ENCODE measurements around the gene IDH3B. TPM values are rescaled to one million over a fixed set of nuclear protein-coding genes. Genes with fewer than 3 reads are reported as not detected.

Gene IDH3B
- polyA plus RNA-seq, 1 experiment = 113 TPM

DNA sequence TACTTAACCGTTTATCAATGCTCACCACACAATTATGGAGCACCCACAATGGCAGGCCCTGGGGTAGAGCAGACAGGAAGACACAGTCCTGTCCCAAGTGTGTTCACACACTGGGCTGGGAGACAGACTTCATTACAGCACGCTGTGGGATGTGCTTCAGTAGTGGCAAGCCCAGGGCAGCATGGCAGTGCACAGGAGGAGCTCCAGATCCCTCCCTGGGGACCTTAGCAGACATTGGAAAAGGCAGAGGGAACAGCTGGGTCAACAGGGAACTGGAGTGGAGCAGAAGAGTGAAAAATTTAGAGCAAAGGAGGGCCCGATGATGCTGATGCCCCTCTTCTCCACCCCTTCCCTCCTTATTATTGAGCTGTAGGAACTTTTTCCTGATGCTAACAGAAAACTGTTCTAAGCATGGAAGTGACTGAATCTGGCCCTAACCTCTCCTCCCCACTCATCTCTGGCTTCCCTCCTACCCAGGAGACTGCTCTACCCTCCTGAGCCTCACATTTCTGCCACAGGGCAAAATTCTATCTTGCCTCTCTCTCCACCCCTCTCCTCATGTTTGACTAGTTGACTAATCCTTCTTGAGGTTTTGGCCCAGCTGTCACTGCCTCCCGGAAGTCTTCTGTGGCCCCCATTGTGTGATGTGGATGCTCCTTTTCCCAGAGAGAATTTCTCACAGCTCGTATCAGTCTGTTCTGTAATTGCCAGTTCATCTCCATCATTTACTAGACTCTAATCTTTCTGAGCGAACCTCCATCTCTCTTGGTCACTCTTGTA lies 52.9 kb downstream of the IDH3B start:
- H3K9me3 ChIP-seq (ENCODE audit: control insufficient read depth, insufficient read depth, low read length) = peaks cover 7% of the 10 kb centered on the region; the same call in 1 of the 2 replicates
- POLR2A ChIA-PET = no interaction called here
- peaks cover 14% of the 10 kb centered on the region for H3K27me3 ChIP-seq (ENCODE audit: control insufficient read depth, insufficient read depth, low read length)
- TF ChIP-seq, protein P1, sequence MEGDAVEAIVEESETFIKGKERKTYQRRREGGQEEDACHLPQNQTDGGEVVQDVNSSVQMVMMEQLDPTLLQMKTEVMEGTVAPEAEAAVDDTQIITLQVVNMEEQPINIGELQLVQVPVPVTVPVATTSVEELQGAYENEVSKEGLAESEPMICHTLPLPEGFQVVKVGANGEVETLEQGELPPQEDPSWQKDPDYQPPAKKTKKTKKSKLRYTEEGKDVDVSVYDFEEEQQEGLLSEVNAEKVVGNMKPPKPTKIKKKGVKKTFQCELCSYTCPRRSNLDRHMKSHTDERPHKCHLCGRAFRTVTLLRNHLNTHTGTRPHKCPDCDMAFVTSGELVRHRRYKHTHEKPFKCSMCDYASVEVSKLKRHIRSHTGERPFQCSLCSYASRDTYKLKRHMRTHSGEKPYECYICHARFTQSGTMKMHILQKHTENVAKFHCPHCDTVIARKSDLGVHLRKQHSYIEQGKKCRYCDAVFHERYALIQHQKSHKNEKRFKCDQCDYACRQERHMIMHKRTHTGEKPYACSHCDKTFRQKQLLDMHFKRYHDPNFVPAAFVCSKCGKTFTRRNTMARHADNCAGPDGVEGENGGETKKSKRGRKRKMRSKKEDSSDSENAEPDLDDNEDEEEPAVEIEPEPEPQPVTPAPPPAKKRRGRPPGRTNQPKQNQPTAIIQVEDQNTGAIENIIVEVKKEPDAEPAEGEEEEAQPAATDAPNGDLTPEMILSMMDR (IDR thresholded peaks at IDR 0.05; ENCODE audit: low read depth, low read length) = no peak
- DNase-seq (ENCODE audit: low read depth, low spot score) = no peak
- CTCF ChIA-PET = no interaction called here
- H3K4me3 ChIP-seq (ENCODE audit: low read depth, low read length) = no peak overlapping the region
- no peak overlapping the region for H3K27ac ChIP-seq (ENCODE audit: low read depth, low read length)

DNA sequence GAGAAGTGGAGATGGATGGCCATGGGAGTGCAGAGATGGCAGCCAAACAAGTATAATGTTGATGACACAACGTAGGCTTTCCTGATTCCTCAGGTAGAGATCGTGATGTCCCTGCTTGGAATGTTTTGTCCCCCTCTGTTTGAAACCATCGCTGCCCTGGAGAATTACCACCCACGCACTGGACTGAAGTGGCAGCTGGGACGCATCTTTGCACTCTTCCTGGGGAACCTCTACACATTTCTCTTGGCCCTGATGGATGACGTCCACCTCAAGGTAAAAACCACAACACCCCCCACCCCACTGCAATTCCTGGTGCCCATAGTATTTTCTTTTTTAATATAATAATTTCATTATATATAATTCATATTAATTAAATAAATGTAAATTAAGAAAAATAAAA lies 53.7 kb downstream of the IDH3B start:
- POLR2A ChIA-PET = no interaction called here
- no peak overlapping the region for H3K4me3 ChIP-seq (ENCODE audit: low read depth, low read length)

More for the DNA sequence above, 53.7 kb downstream of the IDH3B start:
- TF ChIP-seq, protein P1 (IDR thresholded peaks at IDR 0.05; ENCODE audit: low read depth, low read length) = no peak
- Histone ChIP-seq H3K27me3 (ENCODE audit: control insufficient read depth, insufficient read depth, low read length) (peaks cover 9% of the 10 kb centered on the region), H3K27ac (ENCODE audit: low read depth, low read length) (no peak overlapping the region), H3K9me3 (ENCODE audit: control insufficient read depth, insufficient read depth, low read length) (peaks cover 14% of the 10 kb centered on the region; the same call in 1 of the 2 replicates)
- no peak for DNase-seq (ENCODE audit: low read depth, low spot score)
- CTCF ChIA-PET = no interaction called here

Small RNAs within 50 kb of the gene (small RNA-seq; reads per million reads assigned to genes)
- gene SNORA51 (ENCODE audit: insufficient read length, low read depth) (not detected), gene SNORD110 (ENCODE audit: insufficient read length, low read depth) (not detected), gene SNORD56 (ENCODE audit: insufficient read length, low read depth) (not detected), gene SNORD57 (ENCODE audit: insufficient read length, low read depth) (not detected), gene SNORD86 (ENCODE audit: insufficient read length, low read depth) (not detected)

Other genes starting within 250 kb of the IDH3B start
- 137 and 142 TPM in 2 replicates for gene SNRPB, start 193.4 kb downstream of the IDH3B start, polyA plus RNA-seq (2011; rRNA removed)
- gene ZNF343, start 155.3 kb downstream of the IDH3B start, polyA plus RNA-seq (2011; rRNA removed) = 10.8 and 11.4 TPM in 2 replicates
- gene TMC2, start 127.6 kb downstream of the IDH3B start, polyA plus RNA-seq (2011; rRNA removed) = not detected in 2 replicates
- gene NOP56, start 11.6 kb downstream of the IDH3B start, polyA plus RNA-seq (2011; rRNA removed) = 126 and 142 TPM in 2 replicates
- gene EBF4, start 28.6 kb upstream of the IDH3B start, polyA plus RNA-seq (2011; rRNA removed) = 0.60 and 0.98 TPM in 2 replicates
- gene CPXM1, start 136.4 kb upstream of the IDH3B start, polyA plus RNA-seq (2011; rRNA removed) = 9.0 and 12.9 TPM in 2 replicates
- not detected in 2 replicates for gene C20orf141, start 150.8 kb upstream of the IDH3B start, polyA plus RNA-seq (2011; rRNA removed)
- gene TMEM239, start 152.1 kb upstream of the IDH3B start, polyA plus RNA-seq (2011; rRNA removed) = not detected in 2 replicates
- 17.5 and 19.7 TPM in 2 replicates for gene PCED1A, start 176.4 kb upstream of the IDH3B start, polyA plus RNA-seq (2011; rRNA removed)
- 33.5 and 36.7 TPM in 2 replicates for gene VPS16, start 176.5 kb upstream of the IDH3B start, polyA plus RNA-seq (2011; rRNA removed)
- 68.0 and 87.4 TPM in 2 replicates for gene PTPRA, start 209.3 kb upstream of the IDH3B start, polyA plus RNA-seq (2011; rRNA removed)